ENCODE results near the gene DCAF11. TPM values are rescaled to one million over a fixed set of nuclear protein-coding genes. Genes with fewer than 3 reads are reported as not detected.

DCAF11 gene
- total RNA-seq, 1 donor from 2014 or later, result 81.8 TPM

DNA sequence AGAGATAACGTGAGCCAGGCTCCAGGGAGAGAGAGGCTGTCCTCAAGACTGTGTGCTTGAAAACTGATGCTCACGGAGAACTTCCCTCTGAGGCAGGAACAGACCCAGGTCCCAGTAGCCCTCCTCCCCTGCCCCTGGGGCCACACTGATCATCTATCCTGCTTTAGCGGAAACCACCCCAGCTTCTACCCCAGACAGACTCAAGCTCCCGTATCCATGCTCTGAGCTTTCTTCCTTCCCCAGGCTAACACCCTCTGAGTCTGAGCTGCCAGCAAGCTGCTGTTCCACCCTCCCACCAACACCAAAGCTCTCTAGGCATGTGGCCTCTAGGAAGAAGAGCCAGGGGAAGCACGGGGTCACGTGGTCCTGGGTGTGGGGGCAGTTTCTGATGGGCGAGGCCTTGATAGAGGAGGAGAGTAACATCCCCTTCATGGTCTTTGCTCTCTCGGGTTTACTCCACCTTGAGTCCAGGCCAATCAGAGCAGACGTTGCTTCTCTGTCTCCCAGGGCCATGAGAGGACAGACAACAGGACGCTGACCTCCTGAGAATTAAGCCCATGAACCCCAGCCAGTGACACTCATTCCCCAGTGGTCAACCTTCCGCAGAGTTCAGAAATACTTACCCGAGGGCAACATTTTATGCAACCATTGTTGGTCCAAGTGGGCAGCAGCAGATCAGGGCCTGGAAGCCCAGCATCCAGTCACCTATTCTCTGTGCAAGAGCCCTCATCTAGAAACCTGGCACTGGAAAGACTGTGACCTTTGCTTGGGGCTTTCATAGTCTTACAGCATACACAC lies 19.1 kb upstream of the DCAF11 start:
- intact Hi-C loops (cut with micrococcal nuclease), result no loop called here

- intact Hi-C loops (cut with micrococcal nuclease), result no loop called here
These were observed 17.9 kb upstream of the DCAF11 start for GRCh38 chr14:24096545-24097181.

DNA sequence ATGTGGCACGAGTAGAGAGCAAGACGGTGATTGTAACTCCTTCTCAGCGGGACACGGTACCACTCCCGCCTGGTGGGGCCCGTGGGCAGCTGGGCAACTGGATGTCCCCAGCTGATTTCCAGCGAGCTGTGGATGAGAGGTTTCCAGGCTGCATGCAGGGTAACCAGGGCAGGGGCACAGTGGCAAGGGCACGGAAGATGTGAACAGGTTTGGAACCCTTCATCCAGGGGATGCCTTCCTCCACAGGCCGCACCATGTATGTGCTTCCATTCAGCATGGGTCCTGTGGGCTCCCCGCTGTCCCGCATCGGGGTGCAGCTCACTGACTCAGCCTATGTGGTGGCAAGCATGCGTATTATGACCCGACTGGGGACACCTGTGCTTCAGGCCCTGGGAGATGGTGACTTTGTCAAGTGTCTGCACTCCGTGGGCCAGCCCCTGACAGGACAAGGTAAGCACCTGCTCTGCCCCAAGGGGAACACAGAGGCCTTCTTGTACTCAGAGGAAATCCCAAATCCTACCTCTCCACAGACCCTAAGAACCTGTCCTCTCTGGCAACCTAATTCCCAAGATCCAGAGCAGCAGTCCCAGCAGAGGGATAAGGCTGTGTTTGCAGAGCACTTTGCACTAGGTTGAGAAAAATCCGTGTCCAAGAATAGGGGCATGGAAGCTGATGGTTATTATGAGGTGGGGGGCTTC lies 16.2 kb upstream of the DCAF11 start:
- intact Hi-C loops (cut with micrococcal nuclease), result no loop called here

DNA sequence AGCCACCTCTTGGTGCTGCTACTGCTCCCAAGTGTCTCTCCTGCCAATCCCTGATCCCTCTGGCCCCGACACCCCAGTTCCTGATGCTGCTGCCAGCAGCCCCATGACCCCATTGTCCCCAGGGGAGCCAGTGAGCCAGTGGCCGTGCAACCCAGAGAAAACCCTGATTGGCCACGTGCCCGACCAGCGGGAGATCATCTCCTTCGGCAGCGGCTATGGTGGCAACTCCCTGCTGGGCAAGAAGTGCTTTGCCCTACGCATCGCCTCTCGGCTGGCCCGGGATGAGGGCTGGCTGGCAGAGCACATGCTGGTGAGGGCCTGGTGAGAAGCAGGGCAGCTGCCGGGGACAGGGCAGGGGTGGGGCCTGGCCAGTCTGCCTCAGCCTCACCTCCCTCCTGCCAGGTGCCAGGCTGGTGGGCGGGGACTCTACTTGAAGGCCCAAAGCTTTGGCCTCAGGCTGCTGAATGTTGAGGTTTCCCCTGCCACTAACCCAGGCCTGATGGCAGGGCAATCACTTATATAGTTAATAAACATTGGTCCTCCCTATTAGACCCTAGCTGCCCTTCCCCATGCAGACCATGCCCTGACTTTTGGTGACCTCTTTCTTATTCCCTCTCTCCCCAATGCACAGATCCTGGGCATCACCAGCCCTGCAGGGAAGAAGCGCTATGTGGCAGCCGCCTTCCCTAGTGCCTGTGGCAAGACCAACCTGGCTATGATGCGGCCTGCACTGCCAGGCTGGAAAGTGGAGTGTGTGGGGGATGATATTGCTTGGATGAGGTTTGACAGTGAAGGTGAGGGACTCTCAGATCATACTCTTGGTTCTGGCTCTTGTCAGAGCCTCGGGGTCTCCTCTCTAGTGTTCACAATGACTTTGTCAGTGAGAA lies 15.4 kb upstream of the DCAF11 start:
- intact Hi-C loops (cut with micrococcal nuclease), result no loop called here

DNA sequence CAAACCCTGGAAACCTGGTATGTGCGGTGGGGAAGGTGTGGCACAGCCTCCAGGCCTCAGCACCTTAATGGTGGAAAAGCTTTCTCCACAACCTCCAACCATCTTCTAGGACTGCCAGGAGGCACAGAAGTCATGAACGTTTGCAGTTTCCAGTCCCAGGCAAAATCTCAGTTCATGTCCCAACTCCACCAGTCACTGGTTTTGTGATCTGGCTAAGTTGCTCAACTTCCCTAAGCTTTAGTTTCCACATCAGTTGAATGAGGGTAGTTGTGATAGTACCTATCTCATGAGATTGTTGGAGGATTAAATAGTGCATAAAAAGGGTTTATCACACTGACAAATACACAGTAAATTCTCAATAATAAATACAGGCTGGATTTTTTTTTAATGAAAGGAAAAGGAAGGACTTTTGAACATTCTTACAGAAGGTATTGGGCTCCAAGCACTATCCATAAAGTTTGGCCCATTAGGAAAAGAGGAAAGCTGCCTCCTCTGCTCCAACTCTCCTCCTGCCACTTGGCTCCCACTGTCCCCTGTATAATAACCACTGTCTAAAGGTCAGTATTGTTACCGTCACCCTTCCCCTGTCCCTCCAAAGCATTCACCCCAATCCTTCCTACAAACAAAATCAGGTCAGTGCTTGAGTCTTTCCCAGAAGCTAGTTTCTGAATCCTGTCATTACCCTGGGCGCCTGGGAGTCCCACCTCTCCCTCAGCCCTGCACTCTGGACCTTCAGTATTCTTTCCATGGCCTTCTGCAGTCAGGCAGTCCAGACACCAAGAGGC lies 14.2 kb upstream of the DCAF11 start:
- intact Hi-C loops (cut with micrococcal nuclease), result no loop called here

DNA sequence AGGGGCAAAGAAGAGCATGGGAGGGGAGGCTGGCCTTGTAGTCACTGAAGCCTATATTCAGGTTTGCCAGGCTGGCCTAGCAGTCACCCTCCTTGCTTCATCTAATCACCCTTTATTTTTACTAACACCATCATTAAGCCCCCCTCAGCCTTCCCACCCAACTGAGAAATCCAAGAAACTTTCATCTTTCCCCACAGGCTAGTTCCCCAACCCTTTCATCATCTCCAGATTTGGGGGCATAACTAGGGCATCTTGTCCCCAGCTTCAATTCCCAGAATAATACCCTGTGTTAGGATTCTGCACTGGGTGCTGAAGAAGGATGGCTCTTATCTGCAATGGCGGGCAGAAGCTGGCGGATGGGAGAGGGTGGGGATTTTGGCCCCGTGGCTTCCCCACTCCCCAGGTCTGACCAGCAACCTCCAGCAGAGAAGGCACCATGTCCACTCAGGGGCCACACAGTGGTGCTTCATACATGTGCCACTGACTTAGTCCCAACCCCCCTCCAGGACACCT lies 13.5 kb upstream of the DCAF11 start:
- intact Hi-C loops (cut with micrococcal nuclease), result no loop called here

DNA sequence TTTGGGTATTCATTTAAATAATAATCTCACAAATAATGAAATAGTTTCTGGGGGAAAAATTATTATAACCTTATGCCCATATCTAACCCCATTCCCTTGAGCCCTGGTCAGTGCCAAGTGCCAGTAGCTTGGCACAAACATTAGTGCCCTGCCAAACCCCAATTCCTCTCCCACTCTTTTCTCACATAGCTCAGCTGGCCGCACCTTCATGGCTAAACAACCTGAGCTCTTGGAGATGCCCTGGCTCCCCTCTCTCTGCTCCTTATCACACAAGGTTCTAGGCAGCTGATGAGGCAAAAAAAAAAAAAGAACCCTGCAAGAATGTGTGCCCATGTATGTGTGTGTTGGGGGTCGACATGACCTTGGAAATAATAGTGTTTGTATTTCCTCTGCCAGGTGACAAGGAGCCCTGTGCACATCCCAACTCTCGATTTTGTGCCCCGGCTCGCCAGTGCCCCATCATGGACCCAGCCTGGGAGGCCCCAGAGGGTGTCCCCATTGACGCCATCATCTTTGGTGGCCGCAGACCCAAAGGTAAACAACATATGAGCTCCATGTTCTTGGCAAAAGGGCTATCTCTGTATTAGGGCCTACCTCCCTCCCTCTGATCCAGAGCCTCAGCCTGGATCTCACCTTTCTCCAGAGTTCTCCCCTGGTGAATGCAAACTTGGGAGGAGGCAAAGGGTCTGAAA lies 12.1 kb upstream of the DCAF11 start:
- intact Hi-C loops (cut with micrococcal nuclease), result no loop called here

GRCh38 chr14:24103451-24103850 lies 11.1 kb upstream of the DCAF11 start:
- intact Hi-C loops (cut with micrococcal nuclease), result no loop called here

DNA sequence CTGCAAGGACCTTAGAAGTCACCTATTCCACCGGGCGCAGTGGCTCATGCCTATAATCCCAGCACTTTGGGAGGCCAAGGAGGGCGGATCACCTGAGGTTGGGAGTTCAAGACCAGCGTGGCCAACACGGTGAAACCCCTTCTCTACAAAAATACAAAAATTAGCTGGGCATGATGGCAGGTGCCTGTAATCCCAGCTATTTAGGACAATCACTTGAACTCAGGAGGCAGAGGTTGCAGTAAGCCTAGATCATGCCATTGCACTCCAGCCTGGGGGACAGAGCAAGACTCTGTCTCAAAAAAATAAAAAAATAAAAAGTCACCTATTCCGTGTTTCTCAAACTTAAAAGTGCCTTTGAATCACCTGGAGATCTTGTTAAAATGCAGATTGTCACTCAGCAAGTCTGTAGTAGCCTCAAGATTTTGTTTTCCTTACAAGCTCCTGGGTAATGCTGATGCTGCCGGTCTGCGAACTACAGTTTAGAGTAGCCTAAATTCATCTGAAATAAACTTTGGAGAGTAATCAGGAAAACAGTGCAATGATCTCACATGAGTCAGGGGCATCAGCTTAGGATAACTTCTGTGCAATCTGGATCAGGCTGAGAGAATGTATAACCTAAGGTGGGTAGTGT lies 8.9 kb upstream of the DCAF11 start:
- intact Hi-C loops (cut with micrococcal nuclease), result loop anchor here (5.0 kb wide), 1 partner anchor 378 kb away; no protein-coding TSS in a partner anchor

DNA sequence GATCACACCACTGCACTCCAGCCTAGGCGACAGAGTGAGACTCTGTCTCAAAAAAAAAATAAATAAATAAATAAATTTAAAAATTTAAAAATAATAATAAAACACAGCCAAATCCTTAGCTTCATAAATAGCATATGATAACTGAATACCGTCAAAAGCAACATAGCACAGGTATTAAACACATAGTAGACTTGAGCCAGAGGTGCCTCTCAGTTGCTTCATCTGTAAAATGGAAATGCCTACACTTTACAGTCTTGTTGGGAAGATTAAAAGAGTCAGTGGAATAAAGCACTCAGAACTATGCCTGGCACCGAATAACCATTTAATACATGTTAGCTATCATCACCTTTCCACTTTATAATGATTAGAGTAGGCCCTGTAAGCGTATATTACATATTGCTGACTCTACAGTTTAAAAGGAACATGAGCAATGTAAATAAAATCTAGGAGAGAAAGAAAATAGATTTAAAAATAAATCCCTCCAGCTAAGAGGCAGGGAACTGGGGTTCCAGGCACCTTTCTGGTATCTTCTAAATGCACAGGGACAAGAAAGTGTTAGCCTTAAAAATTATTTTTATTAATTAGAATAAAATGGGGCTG lies 7.8 kb upstream of the DCAF11 start:
- intact Hi-C loops (cut with micrococcal nuclease), result loop anchor here (5.0 kb wide), 1 partner anchor 379 kb away; no protein-coding TSS in a partner anchor

- intact Hi-C loops (cut with micrococcal nuclease), result loop anchor here (1.0 to 5.0 kb wide), 8 partner anchors 14 to 442 kb away; partner anchors contain the start of gene PCK2
These were observed 6.2 kb upstream of the DCAF11 start for GRCh38 chr14:24108336-24108874.

GRCh38 chr14:24110060-24110459 lies 4.5 kb upstream of the DCAF11 start:
- intact Hi-C loops (cut with micrococcal nuclease), result loop anchor here (10.0 kb wide), 1 partner anchor 565 kb away; no protein-coding TSS in a partner anchor

- intact Hi-C loops (cut with micrococcal nuclease), result loop anchor here (10.0 kb wide), 1 partner anchor 564 kb away; no protein-coding TSS in a partner anchor
These were observed 4.1 kb upstream of the DCAF11 start for GRCh38 chr14:24110523-24110922.

DNA sequence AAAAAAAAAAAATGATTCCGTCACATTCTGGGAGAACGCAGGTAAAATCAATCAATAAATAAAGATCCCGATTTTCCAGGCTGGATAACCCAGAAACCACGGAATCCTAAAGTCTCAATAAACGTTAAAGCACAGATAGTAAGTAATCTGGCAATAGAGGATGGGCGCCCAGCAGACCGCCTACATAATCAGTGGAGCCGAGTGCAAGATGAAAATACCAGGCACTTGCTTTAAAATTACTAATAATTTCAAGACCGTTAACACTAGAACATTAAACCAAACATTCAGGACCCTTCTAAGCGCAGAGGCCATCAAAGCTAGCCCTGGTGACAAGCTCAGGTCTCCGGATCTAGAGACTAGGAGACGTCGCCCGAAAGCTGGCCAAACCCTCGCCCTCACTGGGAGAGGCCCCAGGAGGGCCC lies 1.2 kb upstream of the DCAF11 start:
- intact Hi-C loops (cut with micrococcal nuclease), result loop anchor here (10.0 kb wide), 1 partner anchor 561 kb away; no protein-coding TSS in a partner anchor

GRCh38 chr14:24113801-24114531 lies 611 bp upstream of the DCAF11 start:
- intact Hi-C loops (cut with micrococcal nuclease), result loop anchor here (1.0 to 10.0 kb wide), 19 partner anchors 20 to 1185 kb away; partner anchors contain the start of genes ACIN1, C14orf119, CARMIL3 and CHMP4A

DNA sequence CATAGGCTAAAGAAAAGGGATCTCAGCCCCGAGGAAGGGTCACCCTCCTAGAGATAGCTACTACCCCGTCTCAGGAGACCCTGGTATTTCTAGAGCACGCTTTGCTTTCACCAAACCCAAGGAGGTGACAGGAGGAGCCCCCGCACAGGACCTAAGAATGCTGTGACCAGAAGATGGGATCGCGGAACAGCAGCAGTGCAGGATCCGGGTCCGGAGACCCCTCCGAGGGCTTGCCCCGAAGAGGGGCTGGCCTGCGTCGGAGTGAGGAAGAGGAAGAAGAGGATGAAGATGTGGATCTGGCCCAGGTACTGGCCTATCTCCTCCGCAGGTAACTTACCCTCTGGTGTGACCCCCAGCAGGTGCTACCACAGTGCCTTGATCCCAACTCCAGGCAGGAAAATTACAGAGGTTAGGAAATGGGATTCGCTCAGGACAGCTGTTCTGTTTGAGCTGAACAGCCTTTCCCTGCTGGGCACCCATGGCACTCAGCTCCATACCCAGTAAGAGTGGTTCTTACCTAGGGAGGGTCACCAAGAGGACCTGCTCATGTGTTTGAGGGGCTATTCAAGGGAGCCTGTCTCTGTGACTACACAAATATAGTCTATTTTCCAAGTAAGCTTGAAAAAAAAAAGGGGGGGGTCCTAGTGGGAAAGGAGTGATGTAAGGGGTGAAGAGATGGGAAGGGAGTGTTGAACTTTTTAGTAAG lies 998 bp downstream of the DCAF11 start:
- intact Hi-C loops (cut with micrococcal nuclease), result loop anchor here (1.0 to 10.0 kb wide), 6 partner anchors 46 to 814 kb away; partner anchors contain the start of genes DHRS1, IRF9, LTB4R and LTB4R2

Measured in T-helper 1 cell treated with Interleukin-12 subunit alpha and Interleukin-12 subunit beta and Interleukin-4 antibody, amounts not matched to agents 30 ng/mL and 1 ng/mL, for 36 hours (primary cell).